ENCODE results near the gene UTP18. TPM values are rescaled to one million over a fixed set of nuclear protein-coding genes. Genes with fewer than 3 reads are reported as not detected.
"Not testable (repeated sequence)": the region's sequence is repeated elsewhere in the genome, so short reads cannot be mapped to it uniquely, and the experiment has no call there.

The UTP18 gene
- polyA plus RNA-seq, 2 donors, result 8.4 to 23.1 TPM

DNA sequence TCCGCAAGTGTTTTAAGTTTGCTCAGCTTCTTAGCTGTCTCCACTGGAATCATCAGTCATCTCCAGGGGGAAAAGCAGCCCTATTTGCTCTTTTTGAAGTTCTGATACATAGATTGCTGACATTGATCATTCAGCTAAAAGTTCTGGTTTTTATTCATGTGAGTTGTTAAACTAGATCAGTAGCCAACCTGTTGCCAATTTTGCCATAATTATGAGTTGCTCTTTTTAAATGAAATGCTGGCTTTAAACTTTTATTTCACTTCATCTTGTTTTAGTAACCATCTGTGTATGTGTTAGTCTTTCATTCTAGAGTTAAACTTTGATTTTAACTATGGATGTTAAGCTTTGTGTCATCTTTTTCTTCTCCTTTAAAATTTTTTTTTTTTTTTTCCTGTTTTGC is 12.5 kb downstream of the UTP18 start:
- Histone ChIP-seq H3K27ac (ENCODE audit: low read depth in 2 of 2, low read length in 1 of 2) (no peak overlapping the region), H3K9me3 (ENCODE audit: control insufficient read depth in 2 of 2, insufficient read depth in 1 of 2, low read depth in 1 of 2, low read length in 1 of 2) (no peaks in the 10 kb centered on the region), H3K4me1 (ENCODE audit: control insufficient read depth in 2 of 2, insufficient read depth in 2 of 2, low read length in 1 of 2) (no peaks in the 10 kb centered on the region), H3K27me3 (ENCODE audit: control insufficient read depth in 1 of 2, insufficient read depth in 2 of 2, low read length in 2 of 2) (no peaks in the 10 kb centered on the region), H3K36me3 (ENCODE audit: control insufficient read depth in 2 of 2, insufficient read depth in 2 of 2, low read length in 1 of 2) (peaks cover 6 to 9% of the 10 kb centered on the region in 2 donors), H3K4me3 (ENCODE audit: low read depth in 1 of 2, low read length in 2 of 2) (no peak overlapping the region)
- 83 to 95% methylated on average over 1 of the region's 1 CpG for WGBS, 2 donors

GRCh38 chr17:51275381-51275780 is 15.0 kb downstream of the UTP18 start:
- Histone ChIP-seq H3K4me1 (ENCODE audit: control insufficient read depth in 2 of 2, insufficient read depth in 2 of 2, low read length in 1 of 2) (no peaks in the 10 kb centered on the region), H3K27me3 (ENCODE audit: control insufficient read depth in 1 of 2, insufficient read depth in 2 of 2, low read length in 2 of 2) (no peaks in the 10 kb centered on the region), H3K9me3 (ENCODE audit: control insufficient read depth in 2 of 2, insufficient read depth in 1 of 2, low read depth in 1 of 2, low read length in 1 of 2) (no peaks in the 10 kb centered on the region), H3K27ac (ENCODE audit: low read depth in 2 of 2, low read length in 1 of 2) (no peak overlapping the region), H3K4me3 (ENCODE audit: low read depth in 1 of 2, low read length in 2 of 2) (no peak overlapping the region), H3K36me3 (ENCODE audit: control insufficient read depth in 2 of 2, insufficient read depth in 2 of 2, low read length in 1 of 2) (peaks cover 8 to 13% of the 10 kb centered on the region in 2 donors)
- 84 to 86% methylated on average over 1 of the region's 1 CpG for WGBS, 2 donors

- Histone ChIP-seq H3K27me3 (ENCODE audit: control insufficient read depth in 1 of 2, insufficient read depth in 2 of 2, low read length in 2 of 2) (no peaks in the 10 kb centered on the region), H3K36me3 (ENCODE audit: control insufficient read depth in 2 of 2, insufficient read depth in 2 of 2, low read length in 1 of 2) (peaks cover 9 to 15% of the 10 kb centered on the region in 2 donors), H3K4me1 (ENCODE audit: control insufficient read depth in 2 of 2, insufficient read depth in 2 of 2, low read length in 1 of 2) (no peaks in the 10 kb centered on the region), H3K27ac (ENCODE audit: low read depth in 2 of 2, low read length in 1 of 2) (no peak overlapping the region), H3K4me3 (ENCODE audit: low read depth in 1 of 2, low read length in 2 of 2) (no peak overlapping the region), H3K9me3 (ENCODE audit: control insufficient read depth in 2 of 2, insufficient read depth in 1 of 2, low read depth in 1 of 2, low read length in 1 of 2) (no peaks in the 10 kb centered on the region)
These were observed 18.8 kb downstream of the UTP18 start for GRCh38 chr17:51279183-51279582.

DNA sequence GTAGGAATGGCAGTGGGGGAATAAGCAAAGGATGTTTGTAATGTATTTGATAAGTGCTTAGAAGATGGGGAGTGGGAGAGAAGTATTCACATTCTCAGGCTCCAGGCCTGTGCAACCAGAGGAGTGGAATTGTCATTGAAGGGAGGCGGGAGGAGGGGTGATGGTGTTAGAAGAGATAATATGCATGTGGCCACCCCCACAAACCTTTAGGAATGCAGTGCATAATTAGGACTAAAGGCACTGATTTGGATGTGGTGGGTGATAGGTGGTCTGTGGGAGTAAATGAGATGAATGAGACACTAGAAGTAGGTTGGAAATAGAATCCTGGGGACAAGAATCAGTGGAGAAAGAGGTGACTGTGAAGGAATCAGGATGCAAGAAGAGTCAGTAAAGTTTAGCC is 27.1 kb downstream of the UTP18 start:
- WGBS, 2 donors, result 97 to 98% methylated on average over 1 of the region's 1 CpG
- Histone ChIP-seq H3K4me3 (ENCODE audit: low read depth in 1 of 2, low read length in 2 of 2) (no peak overlapping the region), H3K36me3 (ENCODE audit: control insufficient read depth in 2 of 2, insufficient read depth in 2 of 2, low read length in 1 of 2) (peaks cover 0 to 3% of the 10 kb centered on the region in 2 donors), H3K9me3 (ENCODE audit: control insufficient read depth in 2 of 2, insufficient read depth in 1 of 2, low read depth in 1 of 2, low read length in 1 of 2) (no peaks in the 10 kb centered on the region), H3K27me3 (ENCODE audit: control insufficient read depth in 1 of 2, insufficient read depth in 2 of 2, low read length in 2 of 2) (no peaks in the 10 kb centered on the region), H3K4me1 (ENCODE audit: control insufficient read depth in 2 of 2, insufficient read depth in 2 of 2, low read length in 1 of 2) (no peaks in the 10 kb centered on the region), H3K27ac (ENCODE audit: low read depth in 2 of 2, low read length in 1 of 2) (no peak overlapping the region)

DNA sequence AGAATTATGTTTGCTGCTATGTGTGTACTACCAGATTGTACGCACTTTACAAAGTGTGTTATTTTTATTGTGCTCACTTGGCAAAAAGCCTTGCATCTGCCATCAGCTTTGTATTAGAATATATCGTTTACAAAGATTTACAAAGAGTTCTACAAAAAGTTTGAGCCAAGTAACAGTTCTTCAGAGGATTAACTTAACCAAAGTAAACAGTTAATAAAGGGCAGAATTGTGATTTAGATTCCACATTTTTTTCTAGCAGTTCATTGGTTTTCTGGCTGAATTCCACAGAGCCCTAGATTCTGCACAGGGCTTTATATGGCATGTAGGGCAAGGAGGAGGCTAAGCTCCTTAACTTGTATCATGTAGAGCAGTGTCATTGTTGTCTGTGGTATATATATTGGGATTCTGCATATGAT is 29.4 kb downstream of the UTP18 start:
- Histone ChIP-seq H3K27ac (ENCODE audit: low read depth in 2 of 2, low read length in 1 of 2) (no peak overlapping the region), H3K4me1 (ENCODE audit: control insufficient read depth in 2 of 2, insufficient read depth in 2 of 2, low read length in 1 of 2) (no peaks in the 10 kb centered on the region)
- WGBS, 2 donors, result 58 to 78% methylated on average over 2 of the region's 2 CpGs

DNA sequence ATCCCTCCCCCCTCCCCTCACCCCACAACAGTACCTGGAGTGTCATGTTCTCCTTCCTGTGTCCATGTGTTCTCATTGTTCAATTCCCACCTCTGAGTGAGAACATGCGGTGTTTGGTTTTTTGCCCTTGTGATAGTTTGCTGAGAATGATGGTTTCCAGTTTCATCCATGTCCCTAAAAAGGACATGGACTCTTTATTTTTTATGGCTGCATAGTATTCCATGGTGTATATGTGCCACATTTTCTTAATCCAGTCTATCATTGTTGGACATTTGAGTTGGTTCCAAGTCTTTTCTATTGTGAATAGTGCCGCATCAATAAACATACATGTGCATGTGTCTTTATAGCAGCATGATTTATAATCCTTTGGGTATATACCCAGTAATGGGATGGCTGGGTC is 34.0 kb downstream of the UTP18 start:
- H3K36me3 ChIP-seq (ENCODE audit: control insufficient read depth in 2 of 2, insufficient read depth in 2 of 2, low read length in 1 of 2); H3K4me1 ChIP-seq (ENCODE audit: control insufficient read depth in 2 of 2, insufficient read depth in 2 of 2, low read length in 1 of 2); H3K4me3 ChIP-seq (ENCODE audit: low read depth in 1 of 2, low read length in 2 of 2); H3K9me3 ChIP-seq (ENCODE audit: control insufficient read depth in 2 of 2, insufficient read depth in 1 of 2, low read depth in 1 of 2, low read length in 1 of 2); H3K27me3 ChIP-seq (ENCODE audit: control insufficient read depth in 1 of 2, insufficient read depth in 2 of 2, low read length in 2 of 2); H3K27ac ChIP-seq (ENCODE audit: low read depth in 2 of 2, low read length in 1 of 2): not testable (repeated sequence)
- 100% methylated on average over 2 of the region's 2 CpGs for WGBS, 2 donors

More for the DNA sequence above, 29.4 kb downstream of the UTP18 start:
- Histone ChIP-seq H3K27me3 (ENCODE audit: control insufficient read depth in 1 of 2, insufficient read depth in 2 of 2, low read length in 2 of 2) (no peaks in the 10 kb centered on the region), H3K9me3 (ENCODE audit: control insufficient read depth in 2 of 2, insufficient read depth in 1 of 2, low read depth in 1 of 2, low read length in 1 of 2) (no peaks in the 10 kb centered on the region), H3K36me3 (ENCODE audit: control insufficient read depth in 2 of 2, insufficient read depth in 2 of 2, low read length in 1 of 2) (peaks cover 0 to 3% of the 10 kb centered on the region in 2 donors), H3K4me3 (ENCODE audit: low read depth in 1 of 2, low read length in 2 of 2) (no peak overlapping the region)

DNA sequence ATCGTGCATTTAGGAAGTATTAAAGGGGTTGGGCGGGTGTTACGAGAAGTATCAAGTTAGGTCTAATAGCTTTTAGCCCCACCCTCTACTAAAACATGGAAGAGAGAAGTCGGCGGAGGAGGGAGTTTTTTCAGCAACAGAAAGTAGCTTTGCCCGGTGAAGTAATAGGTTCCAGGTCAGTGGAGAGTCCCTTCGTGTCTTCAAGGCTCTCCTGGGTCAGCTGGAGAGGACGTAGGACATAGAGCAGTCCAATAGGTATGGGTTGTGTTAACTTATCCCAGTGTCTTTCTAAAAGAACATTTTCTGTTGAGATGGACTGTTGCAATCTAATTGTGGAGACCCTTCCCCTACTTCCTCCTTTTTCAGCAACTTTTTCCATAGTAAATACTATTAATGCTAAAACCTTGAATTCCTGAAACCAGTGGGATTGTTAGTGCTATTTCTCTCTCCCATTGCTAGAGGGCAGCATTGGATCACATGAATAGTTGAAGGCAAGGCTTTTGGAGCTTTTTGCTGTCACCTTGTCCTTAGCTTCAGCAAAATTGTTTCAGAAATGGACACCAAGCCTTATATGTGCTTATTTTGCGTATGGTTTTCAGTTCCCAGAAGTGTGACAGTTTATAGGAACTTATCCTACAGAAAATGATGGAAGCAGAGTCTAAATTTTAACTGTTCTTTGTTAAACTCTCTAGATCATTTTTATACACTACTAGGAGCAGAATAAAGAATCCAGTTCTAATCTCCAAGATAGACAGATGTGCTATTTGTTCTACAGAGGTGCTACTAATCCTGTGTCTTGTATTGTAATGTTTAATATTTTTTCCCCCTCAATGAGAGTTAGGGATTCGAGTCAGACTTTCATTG is 38.4 kb downstream of the UTP18 start:
- H3K27me3 ChIP-seq (ENCODE audit: control insufficient read depth in 1 of 2, insufficient read depth in 2 of 2, low read length in 2 of 2), result no peaks in the 10 kb centered on the region
- H3K9me3 ChIP-seq (ENCODE audit: control insufficient read depth in 2 of 2, insufficient read depth in 1 of 2, low read depth in 1 of 2, low read length in 1 of 2), result no peaks in the 10 kb centered on the region
- WGBS, 2 donors, result 59 to 60% methylated on average over 10 of the region's 10 CpGs
- H3K4me3 ChIP-seq (ENCODE audit: low read depth in 1 of 2, low read length in 2 of 2), result no peak overlapping the region
- H3K36me3 ChIP-seq (ENCODE audit: control insufficient read depth in 2 of 2, insufficient read depth in 2 of 2, low read length in 1 of 2), result peaks cover 1 to 4% of the 10 kb centered on the region in 2 donors
- H3K27ac ChIP-seq (ENCODE audit: low read depth in 2 of 2, low read length in 1 of 2), result no peak overlapping the region
- H3K4me1 ChIP-seq (ENCODE audit: control insufficient read depth in 2 of 2, insufficient read depth in 2 of 2, low read length in 1 of 2), result no peaks in the 10 kb centered on the region

DNA sequence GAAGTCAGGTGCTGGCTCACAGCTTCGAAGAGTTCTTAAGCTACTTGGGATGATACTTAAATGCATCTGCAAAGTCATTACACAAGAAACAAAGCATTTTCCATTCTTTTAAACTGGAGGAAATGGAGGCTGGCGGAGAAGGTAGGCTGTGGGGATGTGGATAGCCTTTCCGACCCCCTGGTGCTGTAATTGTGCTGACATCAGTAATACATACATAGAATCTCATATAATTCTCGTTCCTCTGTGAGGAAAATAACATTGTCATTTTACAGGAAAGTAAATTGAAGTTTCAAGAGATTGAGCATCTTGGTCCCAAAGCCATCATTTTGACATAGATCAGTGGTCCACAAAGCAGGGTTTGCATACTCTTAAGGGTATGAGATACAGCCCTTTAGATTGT is 39.5 kb downstream of the UTP18 start:
- no peak overlapping the region for H3K27ac ChIP-seq (ENCODE audit: low read depth in 2 of 2, low read length in 1 of 2)
- no peak overlapping the region for H3K4me3 ChIP-seq (ENCODE audit: low read depth in 1 of 2, low read length in 2 of 2)
- H3K4me1 ChIP-seq (ENCODE audit: control insufficient read depth in 2 of 2, insufficient read depth in 2 of 2, low read length in 1 of 2), result no peaks in the 10 kb centered on the region
- H3K36me3 ChIP-seq (ENCODE audit: control insufficient read depth in 2 of 2, insufficient read depth in 2 of 2, low read length in 1 of 2), result peaks cover 1 to 4% of the 10 kb centered on the region in 2 donors
- no peaks in the 10 kb centered on the region for H3K9me3 ChIP-seq (ENCODE audit: control insufficient read depth in 2 of 2, insufficient read depth in 1 of 2, low read depth in 1 of 2, low read length in 1 of 2)
- H3K27me3 ChIP-seq (ENCODE audit: control insufficient read depth in 1 of 2, insufficient read depth in 2 of 2, low read length in 2 of 2), result no peaks in the 10 kb centered on the region
- 90 to 91% methylated on average over 4 of the region's 4 CpGs for WGBS, 2 donors

GRCh38 chr17:51305182-51305581 is 44.8 kb downstream of the UTP18 start:
- no peak overlapping the region for H3K27ac ChIP-seq (ENCODE audit: low read depth in 2 of 2, low read length in 1 of 2)
- no peaks in the 10 kb centered on the region for H3K4me1 ChIP-seq (ENCODE audit: control insufficient read depth in 2 of 2, insufficient read depth in 2 of 2, low read length in 1 of 2)
- H3K4me3 ChIP-seq (ENCODE audit: low read depth in 1 of 2, low read length in 2 of 2), result no peak overlapping the region
- no peaks in the 10 kb centered on the region for H3K36me3 ChIP-seq (ENCODE audit: control insufficient read depth in 2 of 2, insufficient read depth in 2 of 2, low read length in 1 of 2)
- WGBS, 2 donors, result 94 to 97% methylated on average over 9 of the region's 9 CpGs
- H3K9me3 ChIP-seq (ENCODE audit: control insufficient read depth in 2 of 2, insufficient read depth in 1 of 2, low read depth in 1 of 2, low read length in 1 of 2), result no peaks in the 10 kb centered on the region
- H3K27me3 ChIP-seq (ENCODE audit: control insufficient read depth in 1 of 2, insufficient read depth in 2 of 2, low read length in 2 of 2), result no peaks in the 10 kb centered on the region

DNA sequence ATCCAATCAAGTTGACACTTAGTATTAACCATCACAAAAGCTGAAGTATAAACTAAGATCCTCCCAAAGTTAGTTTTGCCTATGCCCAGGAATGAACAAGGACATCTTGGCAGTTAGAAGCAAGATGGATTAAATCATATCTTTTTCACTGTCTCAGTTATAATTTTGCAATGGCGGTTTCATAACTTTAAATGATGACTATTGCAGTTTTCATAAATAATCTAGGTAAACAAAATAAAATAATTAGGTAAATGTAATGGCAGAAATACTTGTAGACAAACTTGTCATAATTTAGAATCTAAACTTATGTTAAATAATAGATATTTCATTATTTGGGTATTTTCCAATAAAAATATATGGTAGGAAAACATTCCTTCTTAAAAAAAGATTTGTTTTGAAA is 51.7 kb downstream of the UTP18 start:
- H3K27me3 ChIP-seq (ENCODE audit: control insufficient read depth in 1 of 2, insufficient read depth in 2 of 2, low read length in 2 of 2); H3K27ac ChIP-seq (ENCODE audit: low read depth in 2 of 2, low read length in 1 of 2); H3K9me3 ChIP-seq (ENCODE audit: control insufficient read depth in 2 of 2, insufficient read depth in 1 of 2, low read depth in 1 of 2, low read length in 1 of 2); H3K4me1 ChIP-seq (ENCODE audit: control insufficient read depth in 2 of 2, insufficient read depth in 2 of 2, low read length in 1 of 2); H3K4me3 ChIP-seq (ENCODE audit: low read depth in 1 of 2, low read length in 2 of 2); H3K36me3 ChIP-seq (ENCODE audit: control insufficient read depth in 2 of 2, insufficient read depth in 2 of 2, low read length in 1 of 2): not testable (repeated sequence)
- WGBS, 2 donors, result 72 to 77% methylated on average over 1 of the region's 1 CpG
